Liver (tissue), 9 donors: Measurements from ENCODE around the gene IFIH1. TPM values are rescaled to one million over a fixed set of nuclear protein-coding genes. Genes with fewer than 3 reads are reported as not detected.

Source experiments
- DNase-seq: peaks from one replicate; pipeline ENCODE4 v3.0.0-alpha.2; 2017; ENCODE audit warnings: low spot score
- H3K27ac ChIP-seq, 2 donors: one replicate each; pipeline ENCODE4 v1.7.0; 2013; ENCODE audit warnings: inconsistent platforms in 2 of 2, low read length in 2 of 2, control low read depth in 1 of 2, low read depth in 1 of 2, mild to moderate bottlenecking in 1 of 2
- H3K27me3 ChIP-seq, 4 donors: one replicate each; pipeline versions ENCODE4 v1.6.1 to v1.7.0; 2013; ENCODE audit warnings: low read length in 3 of 4, inconsistent platforms in 1 of 4, mild to moderate bottlenecking in 1 of 4, moderate library complexity in 1 of 4; ENCODE audit not compliant: control insufficient read depth in 4 of 4, insufficient read depth in 4 of 4
- H3K36me3 ChIP-seq, 4 donors: one replicate each; pipeline versions ENCODE4 v1.6.1 to v1.7.0; 2013; ENCODE audit warnings: low read length in 3 of 4, mild to moderate bottlenecking in 3 of 4, low read depth in 1 of 4, moderate library complexity in 1 of 4; ENCODE audit not compliant: control insufficient read depth in 4 of 4, insufficient read depth in 3 of 4
- H3K4me1 ChIP-seq, 4 donors: one replicate each; pipeline versions ENCODE4 v1.6.1 to v1.7.0; 2013; ENCODE audit warnings: low read length in 3 of 4, mild to moderate bottlenecking in 3 of 4, moderate library complexity in 1 of 4; ENCODE audit not compliant: control insufficient read depth in 4 of 4, insufficient read depth in 4 of 4
- H3K4me3 ChIP-seq, 3 donors: one replicate each; pipeline versions ENCODE4 v1.6.1 to v1.7.0; 2013; ENCODE audit warnings: low read length in 3 of 3, control low read depth in 1 of 3, low read depth in 1 of 3, mild to moderate bottlenecking in 1 of 3
- H3K9ac ChIP-seq, 2 donors: one replicate each; pipeline ENCODE4 v1.7.0; 2013; ENCODE audit warnings: low read length in 2 of 2, mild to moderate bottlenecking in 2 of 2, moderate library complexity in 2 of 2, control low read depth in 1 of 2, low read depth in 1 of 2
- H3K9me3 ChIP-seq, 4 donors: one replicate each; pipeline versions ENCODE4 v1.6.1 to v1.7.0; 2013; ENCODE audit warnings: low read length in 3 of 4; ENCODE audit not compliant: control insufficient read depth in 4 of 4
- ATF3 ChIP-seq: IDR thresholded peaks from 2 replicates; pipeline ENCODE4 v1.6.1; 2016; ENCODE audit warnings: antibody characterized with exemption
- CTCF ChIP-seq: fragments of 150-350 bp; IDR thresholded peaks from 2 replicates; pipeline ENCODE4 v1.5.1; 2017; ENCODE audit warnings: improper control_type of control experiment, low read depth, low read length; ENCODE audit not compliant: missing input control
- EGR1 ChIP-seq, 2 donors: IDR thresholded peaks; 2 replicates each; pipeline ENCODE4 v1.6.1; 2016 to 2018; ENCODE audit warnings: antibody characterized with exemption in 2 of 2, low read depth in 2 of 2
- FOXA1 ChIP-seq: IDR thresholded peaks from 2 replicates; pipeline ENCODE4 v1.6.1; 2016; ENCODE audit warnings: antibody characterized with exemption
- FOXA2 ChIP-seq: IDR thresholded peaks from 2 replicates; pipeline ENCODE4 v1.6.1; 2016; ENCODE audit warnings: antibody characterized with exemption
- GABPA ChIP-seq, 2 donors: IDR thresholded peaks in 1 of 2; conservative IDR thresholded peaks in 1 of 2; 2 replicates each; pipeline ENCODE4 v1.6.1; 2016; ENCODE audit warnings: antibody characterized with exemption in 2 of 2, mild to moderate bottlenecking in 1 of 2, moderate library complexity in 1 of 2
- HNF4A ChIP-seq, 2 donors: conservative IDR thresholded peaks; 2 replicates each; pipeline ENCODE4 v1.6.1; 2016; ENCODE audit warnings: antibody characterized with exemption in 2 of 2, mild to moderate bottlenecking in 2 of 2
- HNF4G ChIP-seq: IDR thresholded peaks from 2 replicates; pipeline ENCODE4 v1.6.1; 2016; ENCODE audit warnings: antibody characterized with exemption
- JUND ChIP-seq, 2 donors: IDR thresholded peaks; 2 replicates each; pipeline ENCODE4 v1.6.1; 2016; ENCODE audit warnings: antibody characterized with exemption in 2 of 2
- MAX ChIP-seq: IDR thresholded peaks from 2 replicates; pipeline ENCODE4 v1.6.1; 2016; ENCODE audit warnings: antibody characterized with exemption
- NR2F2 ChIP-seq: IDR thresholded peaks from 2 replicates; pipeline ENCODE4 v1.6.1; 2016; ENCODE audit warnings: antibody characterized with exemption
- RAD21 ChIP-seq, 2 donors: IDR thresholded peaks; 2 replicates each; pipeline ENCODE4 v1.6.1; 2016; ENCODE audit warnings: antibody characterized with exemption in 2 of 2, mild to moderate bottlenecking in 2 of 2
- REST ChIP-seq: IDR thresholded peaks from 2 replicates; pipeline ENCODE4 v1.6.1; 2016; ENCODE audit warnings: antibody characterized with exemption, mild to moderate bottlenecking
- RXRA ChIP-seq, 2 donors: IDR thresholded peaks; 2 replicates each; pipeline ENCODE4 v1.6.1; 2017 to 2018; ENCODE audit warnings: antibody characterized with exemption in 2 of 2, mild to moderate bottlenecking in 1 of 2
- SP1 ChIP-seq: IDR thresholded peaks from 2 replicates; pipeline ENCODE4 v1.6.1; 2018; ENCODE audit warnings: antibody characterized with exemption, mild to moderate bottlenecking
- TAF1 ChIP-seq: conservative IDR thresholded peaks from 2 replicates; pipeline ENCODE4 v1.6.1; 2016; ENCODE audit warnings: antibody characterized with exemption, mild to moderate bottlenecking
- YY1 ChIP-seq: IDR thresholded peaks from 2 replicates; pipeline ENCODE4 v1.6.1; 2016; ENCODE audit warnings: antibody characterized with exemption, mild to moderate bottlenecking
- ZBTB33 ChIP-seq: IDR thresholded peaks from 2 replicates; pipeline ENCODE4 v1.6.1; 2016; ENCODE audit warnings: antibody characterized with exemption
- WGBS: extraction: QIAGEN DNeasy Blood & Tissue Kit; methylation state at CpG from one replicate; pipeline ENCODE4 v1.1.7; 2013; 5-methylcytosine and 5-hydroxymethylcytosine counted together
- polyA plus RNA-seq, 2 donors: library from polyadenylated mRNA; stranded (reverse) in 1 of 2; unstranded in 1 of 2; fragments of 200-250 nt in 1 of 2; fragments of >200 nt in 1 of 2; fragmentation: Nextera tagmentation in 1 of 2; extraction: Ambion mirVana in 1 of 2; gene quantifications; one replicate each; pipeline versions ENCODE4 v1.2.1 to v1.2.3, GENCODE V29; 2013 to 2015
- total RNA-seq, 2 donors: library from RNA; depleted of rRNA; stranded (reverse); fragments of >200 nt; gene quantifications; one replicate each; pipeline ENCODE4 v1.2.3, GENCODE V29; 2014
- donor health status: healthy.
- donor health status: healthy.
- donor health status: healthy.
- donor health status: healthy.
- donor health status: healthy.

The IFIH1 gene
- total and polyA plus RNA-seq, 4 donors, result 5.5 to 13.2 (median 7.9) TPM

GRCh38 chr2:162232671-162233070, 85.8 kb downstream of the IFIH1 start:
- no peak for DNase-seq
- Histone ChIP-seq H3K9me3 (no peaks in the 10 kb centered on the region), H3K4me1 (no peaks in the 10 kb centered on the region), H3K4me3 (no peak overlapping the region), H3K27me3 (no peaks in the 10 kb centered on the region), H3K27ac (no peak overlapping the region), H3K36me3 (no peaks in the 10 kb centered on the region), H3K9ac (no peak overlapping the region)
- TF ChIP-seq HNF4G, result no peak
- TF ChIP-seq HNF4A (conservative IDR thresholded peaks at IDR 0.05), result no peak
- TF ChIP-seq YY1, result no peak
- no peak for TF ChIP-seq CTCF
- no peak for TF ChIP-seq REST
- no peak for TF ChIP-seq GABPA (IDR thresholded peaks at IDR 0.05 in 1 of 2, conservative IDR thresholded peaks at IDR 0.05 in 1 of 2)
- no peak for TF ChIP-seq FOXA2
- no peak for TF ChIP-seq RXRA (IDR thresholded peaks at IDR 0.05)
- TF ChIP-seq TAF1, result no peak
- no peak for TF ChIP-seq MAX
- TF ChIP-seq ATF3, result no peak
- no peak for TF ChIP-seq FOXA1
- TF ChIP-seq NR2F2, result no peak
- TF ChIP-seq RAD21 (IDR thresholded peaks at IDR 0.05), result no peak
- TF ChIP-seq JUND (IDR thresholded peaks at IDR 0.05), result no peak
- no peak for TF ChIP-seq ZBTB33
- TF ChIP-seq SP1, result no peak
- TF ChIP-seq EGR1 (IDR thresholded peaks at IDR 0.05; ENCODE audit: low read depth in 2 of 2), result no peak
- WGBS, result 71% methylated on average over 2 of the region's 2 CpGs

- no peak overlapping the region for H3K4me3 ChIP-seq
- H3K9ac ChIP-seq, result no peak overlapping the region
- no peak for TF ChIP-seq FOXA1
- no peak for TF ChIP-seq REST
- TF ChIP-seq ATF3, result no peak
- no peaks in the 10 kb centered on the region for H3K27me3 ChIP-seq
- no peaks in the 10 kb centered on the region for H3K36me3 ChIP-seq
- no peaks in the 10 kb centered on the region for H3K9me3 ChIP-seq
- no peak overlapping the region for H3K27ac ChIP-seq
- no peak for DNase-seq
- 57% methylated on average over 2 of the region's 2 CpGs for WGBS
- no peaks in the 10 kb centered on the region for H3K4me1 ChIP-seq
Observed at GRCh38 chr2:162232027-162232426, 86.5 kb downstream of the IFIH1 start.
